ENCODE measurements around the gene EGFL8. TPM values are rescaled to one million over a fixed set of nuclear protein-coding genes. Genes with fewer than 3 reads are reported as not detected.
"Not testable (repeated sequence)": the region's sequence is repeated elsewhere in the genome, so short reads cannot be mapped to it uniquely, and the experiment has no call there.

Gene EGFL8
- total RNA-seq, 2 donors from 2014 or later, result 10.4 to 13.7 TPM

GRCh38 chr6:32183030-32183429, 18.6 kb downstream of the EGFL8 start:
- H3K9ac ChIP-seq (ENCODE audit: low read depth in 2 of 2, low read length in 2 of 2), result no peak overlapping the region
- no peak overlapping the region for H3K27ac ChIP-seq
- TF ChIP-seq, protein P1, sequence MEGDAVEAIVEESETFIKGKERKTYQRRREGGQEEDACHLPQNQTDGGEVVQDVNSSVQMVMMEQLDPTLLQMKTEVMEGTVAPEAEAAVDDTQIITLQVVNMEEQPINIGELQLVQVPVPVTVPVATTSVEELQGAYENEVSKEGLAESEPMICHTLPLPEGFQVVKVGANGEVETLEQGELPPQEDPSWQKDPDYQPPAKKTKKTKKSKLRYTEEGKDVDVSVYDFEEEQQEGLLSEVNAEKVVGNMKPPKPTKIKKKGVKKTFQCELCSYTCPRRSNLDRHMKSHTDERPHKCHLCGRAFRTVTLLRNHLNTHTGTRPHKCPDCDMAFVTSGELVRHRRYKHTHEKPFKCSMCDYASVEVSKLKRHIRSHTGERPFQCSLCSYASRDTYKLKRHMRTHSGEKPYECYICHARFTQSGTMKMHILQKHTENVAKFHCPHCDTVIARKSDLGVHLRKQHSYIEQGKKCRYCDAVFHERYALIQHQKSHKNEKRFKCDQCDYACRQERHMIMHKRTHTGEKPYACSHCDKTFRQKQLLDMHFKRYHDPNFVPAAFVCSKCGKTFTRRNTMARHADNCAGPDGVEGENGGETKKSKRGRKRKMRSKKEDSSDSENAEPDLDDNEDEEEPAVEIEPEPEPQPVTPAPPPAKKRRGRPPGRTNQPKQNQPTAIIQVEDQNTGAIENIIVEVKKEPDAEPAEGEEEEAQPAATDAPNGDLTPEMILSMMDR (IDR thresholded peaks at IDR 0.05), result no peak
- H3K27me3 ChIP-seq, result no peaks in the 10 kb centered on the region
- no peaks in the 10 kb centered on the region for H3K9me3 ChIP-seq
- no peak for DNase-seq
- intact Hi-C loops (cut with DNase I), result no loop called here
- no peak overlapping the region for H3K4me3 ChIP-seq
- H3K36me3 ChIP-seq, result peaks cover 4% of the 10 kb centered on the region
- H3K4me1 ChIP-seq, result peaks cover 6% of the 10 kb centered on the region

DNA sequence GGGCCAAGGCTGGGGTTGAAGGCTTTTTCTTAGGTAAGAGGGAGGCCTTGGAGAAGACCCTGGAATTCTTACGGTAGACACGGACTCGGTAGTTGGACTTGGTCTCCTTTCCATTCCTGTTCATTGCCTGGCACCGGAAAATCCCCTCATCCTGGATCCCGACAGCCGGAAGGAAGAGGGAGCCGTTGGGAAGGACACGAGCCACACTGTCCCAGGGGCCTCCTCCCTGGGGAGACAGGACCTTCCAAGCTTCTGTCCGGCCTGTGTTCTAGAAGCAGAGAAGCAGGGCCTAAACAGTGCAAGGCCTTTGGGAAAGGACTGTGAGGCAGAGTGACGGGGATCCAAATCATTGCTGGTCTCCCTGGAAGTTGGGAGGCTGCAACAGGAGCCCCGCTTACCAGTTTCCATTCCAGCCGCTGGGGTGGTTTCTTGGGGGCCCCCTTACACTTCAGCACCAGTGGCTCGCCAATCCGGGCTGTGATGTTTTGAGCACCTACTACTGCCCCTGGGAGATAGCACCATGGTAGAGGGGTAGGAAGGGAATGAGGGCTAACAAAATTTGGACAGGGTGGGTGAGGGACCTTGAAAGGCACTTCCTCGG, 19.2 kb downstream of the EGFL8 start:
- H3K27me3 ChIP-seq, result no peaks in the 10 kb centered on the region
- no peak overlapping the region for H3K9ac ChIP-seq (ENCODE audit: low read depth in 2 of 2, low read length in 2 of 2)
- TF ChIP-seq, protein P1 (IDR thresholded peaks at IDR 0.05), result no peak
- peaks cover 6% of the 10 kb centered on the region for H3K4me1 ChIP-seq
- intact Hi-C loops (cut with DNase I), result no loop called here
- no peak for DNase-seq
- no peaks in the 10 kb centered on the region for H3K9me3 ChIP-seq
- peaks cover 4% of the 10 kb centered on the region for H3K36me3 ChIP-seq
- H3K27ac ChIP-seq, result no peak overlapping the region
- H3K4me3 ChIP-seq, result no peak overlapping the region

- no peak within 1 kb of the TSS for H3K9ac ChIP-seq (ENCODE audit: low read depth in 2 of 2, low read length in 2 of 2)
- H3K4me1 ChIP-seq, result peaks cover 3% of the 10 kb centered on the region
- no peaks in the 10 kb centered on the region for H3K27me3 ChIP-seq
- H3K36me3 ChIP-seq, result peaks cover 4% of the 10 kb centered on the region
- no peaks in the 10 kb centered on the region for H3K9me3 ChIP-seq
- intact Hi-C loops (cut with DNase I), result no loop called here
- H3K27ac ChIP-seq, result no peak within 1 kb of the TSS
- no peak for DNase-seq
- H3K4me3 ChIP-seq, result no peak within 1 kb of the TSS
- TF ChIP-seq, protein P1 (IDR thresholded peaks at IDR 0.05), result no peak
These were observed 19.8 kb downstream of the EGFL8 start, which contains the start of gene AGER for GRCh38 chr6:32184084-32184640. AGER (minus strand) TSS chr6:32184253; CDS start chr6:32184222, 31 bp downstream.

- peak; percentile 68 for DNase-seq
- H3K4me1 ChIP-seq; H3K9ac ChIP-seq (ENCODE audit: low read depth in 2 of 2, low read length in 2 of 2); H3K4me3 ChIP-seq; H3K9me3 ChIP-seq; H3K36me3 ChIP-seq; intact Hi-C loops (cut with DNase I); H3K27ac ChIP-seq; H3K27me3 ChIP-seq: not testable (repeated sequence)
These were observed 21.3 kb downstream of the EGFL8 start for GRCh38 chr6:32185681-32186131.

DNA sequence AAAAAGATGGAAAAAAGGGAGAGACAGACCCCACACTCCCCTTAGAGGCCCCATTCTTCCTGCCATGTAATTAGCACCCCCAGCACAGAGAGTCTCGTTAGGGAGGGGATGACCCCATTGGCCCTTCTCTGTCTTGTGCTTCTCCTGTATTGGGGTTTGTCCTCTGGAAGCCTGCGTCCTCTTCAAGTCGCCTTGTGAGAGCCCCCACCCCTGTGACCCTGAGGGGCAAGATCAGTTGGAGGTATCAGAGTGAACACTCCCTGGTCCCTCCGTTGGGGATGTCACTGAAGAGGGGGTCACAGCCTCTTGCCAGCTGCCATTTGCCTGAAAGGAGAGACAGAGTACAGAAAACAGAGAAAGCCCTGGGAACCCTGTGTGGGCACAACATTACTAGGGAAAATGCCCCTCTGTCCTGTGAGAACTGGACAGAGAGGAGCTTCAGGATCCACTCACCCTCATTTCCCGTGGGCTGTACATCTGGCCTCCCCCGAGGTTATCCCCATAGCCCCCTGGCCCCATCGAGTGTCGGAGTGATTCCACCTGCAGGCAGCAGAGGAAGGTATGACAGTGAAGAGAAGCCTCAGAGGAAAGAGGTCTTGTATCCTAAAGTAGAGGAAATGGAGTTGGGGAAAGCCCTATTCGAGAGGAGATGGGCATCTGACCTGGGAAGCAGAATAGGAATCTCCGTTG, 21.9 kb downstream of the EGFL8 start:
- H3K27me3 ChIP-seq; DNase-seq; H3K4me1 ChIP-seq; H3K9me3 ChIP-seq; H3K36me3 ChIP-seq; H3K4me3 ChIP-seq; intact Hi-C loops (cut with DNase I): not testable (repeated sequence)
- Histone ChIP-seq H3K27ac (peak overlapping the region; percentile 22), H3K9ac (ENCODE audit: low read depth in 2 of 2, low read length in 2 of 2) (peak overlapping the region in 1 of 2 donors; percentile 12)

DNA sequence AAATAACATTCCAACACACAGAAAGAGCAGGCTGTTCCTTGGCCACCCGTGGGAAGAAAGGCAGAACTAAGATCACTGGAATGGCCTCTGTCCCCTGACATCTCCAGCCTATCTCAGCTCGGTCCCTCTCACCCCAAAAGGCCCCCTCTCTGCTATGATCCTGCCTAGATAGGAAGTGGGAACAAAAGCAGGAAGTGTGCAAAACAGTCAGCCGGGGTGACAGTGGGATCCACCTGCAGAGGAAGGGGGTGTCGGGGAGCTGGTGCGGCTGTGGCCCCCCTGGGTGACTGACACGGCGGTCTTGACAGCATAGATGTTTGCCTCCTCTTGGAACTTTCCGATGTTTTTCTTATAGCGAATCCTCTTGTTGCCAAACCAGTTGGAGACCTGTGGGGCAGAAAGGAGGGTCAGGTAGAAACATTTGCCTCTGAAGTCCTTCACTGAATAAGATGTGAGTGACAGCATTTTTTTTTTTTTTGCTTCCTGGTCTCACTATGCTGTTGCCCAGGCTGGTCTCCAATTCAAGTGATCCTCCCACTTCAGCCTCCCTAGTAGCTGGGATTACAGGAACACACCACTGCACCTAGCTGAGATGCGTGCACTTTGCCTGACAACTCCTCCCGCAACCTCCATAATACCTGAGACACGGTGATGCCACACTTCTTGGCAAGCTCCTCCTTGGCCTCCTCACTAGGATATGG, 22.8 kb downstream of the EGFL8 start:
- Histone ChIP-seq H3K9me3 (no peaks in the 10 kb centered on the region), H3K27ac (peak overlapping the region; percentile 22), H3K4me3 (no peak overlapping the region), H3K9ac (ENCODE audit: low read depth in 2 of 2, low read length in 2 of 2) (no peak overlapping the region), H3K4me1 (no peaks in the 10 kb centered on the region), H3K27me3 (no peaks in the 10 kb centered on the region), H3K36me3 (no peaks in the 10 kb centered on the region)
- TF ChIP-seq, protein P1 (IDR thresholded peaks at IDR 0.05), result no peak
- intact Hi-C loops (cut with DNase I), result no loop called here
- no peak for DNase-seq

GRCh38 chr6:32187725-32188380, 23.5 kb downstream of the EGFL8 start:
- H3K9ac ChIP-seq (ENCODE audit: low read depth in 2 of 2, low read length in 2 of 2), result peak overlapping the region in 1 of 2 donors; percentile 91
- H3K4me1 ChIP-seq; H3K36me3 ChIP-seq; H3K27me3 ChIP-seq; H3K9me3 ChIP-seq; intact Hi-C loops (cut with DNase I); H3K4me3 ChIP-seq; DNase-seq: not testable (repeated sequence)
- H3K27ac ChIP-seq, result peak overlapping the region; percentile 87

All from colonic mucosa (tissue), 4 donors.